GM21381 (cell line): ENCODE measurements around the gene GPR156.

Experiments
- ATAC-seq: cut with Tn5 transposase; IDR thresholded peaks from one replicate; pipeline ENCODE4 v1.9.1; 2021; ENCODE audit warnings: mild to moderate bottlenecking, moderate library complexity; ENCODE audit not compliant: unreplicated experiment

Gene GPR156

GRCh38 chr3:120198305-120198878 is 86.6 kb downstream of the GPR156 start:
- no peak for ATAC-seq

GRCh38 chr3:120196812-120197211 is 88.2 kb downstream of the GPR156 start:
- ATAC-seq, result no peak

- no peak for ATAC-seq
Observed at GRCh38 chr3:120196333-120196732, 88.7 kb downstream of the GPR156 start.

GRCh38 chr3:120193554-120193953 is 91.5 kb downstream of the GPR156 start:
- ATAC-seq, result no peak

GRCh38 chr3:120192579-120192978 is 92.4 kb downstream of the GPR156 start:
- no peak for ATAC-seq

GRCh38 chr3:120192159-120192558 is 92.9 kb downstream of the GPR156 start:
- no peak for ATAC-seq

- ATAC-seq, result no peak
Observed at GRCh38 chr3:120182613-120183511, 102.2 kb downstream of the GPR156 start.

- no peak for ATAC-seq
Observed at GRCh38 chr3:120181632-120182031, 103.4 kb downstream of the GPR156 start.

GRCh38 chr3:120180731-120181412 is 104.2 kb downstream of the GPR156 start:
- no peak for ATAC-seq

GRCh38 chr3:120177707-120178306 is 107.2 kb downstream of the GPR156 start:
- ATAC-seq, result no peak

- ATAC-seq, result no peak
Observed at GRCh38 chr3:120177151-120177550, 107.9 kb downstream of the GPR156 start.

GRCh38 chr3:120174811-120175539 is 110.0 kb downstream of the GPR156 start:
- ATAC-seq, result no peak

GRCh38 chr3:120173056-120173675 is 111.9 kb downstream of the GPR156 start:
- ATAC-seq, result no peak

- no peak for ATAC-seq
Observed at GRCh38 chr3:120172070-120172469, 113.0 kb downstream of the GPR156 start.

GRCh38 chr3:120171134-120171873 is 113.7 kb downstream of the GPR156 start:
- ATAC-seq, result no peak

GRCh38 chr3:120170223-120170622 is 114.8 kb downstream of the GPR156 start:
- no peak for ATAC-seq

- ATAC-seq, result no peak
Observed at GRCh38 chr3:120169407-120169806, 115.6 kb downstream of the GPR156 start.

GRCh38 chr3:120168611-120169010 is 116.4 kb downstream of the GPR156 start:
- no peak for ATAC-seq

GRCh38 chr3:120168038-120168437 is 117.0 kb downstream of the GPR156 start:
- ATAC-seq, result no peak

GRCh38 chr3:120167488-120167887 is 117.5 kb downstream of the GPR156 start:
- ATAC-seq, result no peak
